Activated B cell treated with CpG ODN at 0.5 μM for 24 hours (primary cell): ENCODE measurements around the gene CHD6. TPM values are rescaled to one million over a fixed set of nuclear protein-coding genes. Genes with fewer than 3 reads are reported as not detected.

ENCODE experiments used
- ATAC-seq: fragments of 200-7000 bp; cut with Tn5 transposase; one replicate; pipeline ENCODE4 v1.10.0; 2021; ENCODE audit warnings: low read depth, mild to moderate bottlenecking, moderate library complexity
- CTCF ChIA-PET: fragments of 350-600 bp; sonication (Branson Sonifier 250); formaldehyde crosslinking; loops from one replicate; lab custom pipeline; 2021; ENCODE audit warnings: antibody characterized with exemption; lab: Charles Lee
- POLR2A ChIA-PET: fragments of 350-600 bp; sonication (Branson Sonifier 250); formaldehyde crosslinking; loops from one replicate; lab custom pipeline; 2021; ENCODE audit warnings: antibody characterized with exemption; lab: Charles Lee
- DNase-seq: peaks from one replicate; pipeline ENCODE4 v3.0.0; 2022
- H3K27ac Mint-ChIP-seq: one replicate; pipeline ENCODE4 v1.8.0; 2020; ENCODE audit warnings: mixed read lengths
- H3K27me3 Mint-ChIP-seq: one replicate; pipeline ENCODE4 v1.8.0; 2021; ENCODE audit warnings: mixed read lengths
- H3K36me3 Mint-ChIP-seq: one replicate; pipeline ENCODE4 v1.8.0; 2021; ENCODE audit warnings: low read depth, mixed read lengths
- H3K4me1 Mint-ChIP-seq: one replicate; pipeline ENCODE4 v1.8.0; 2021; ENCODE audit warnings: mixed read lengths
- H3K4me3 Mint-ChIP-seq: one replicate; pipeline ENCODE4 v1.8.0; 2020; ENCODE audit warnings: mild to moderate bottlenecking, mixed read lengths
- H3K9me3 Mint-ChIP-seq: one replicate; pipeline ENCODE4 v1.8.0; 2020; ENCODE audit warnings: mixed read lengths
- CTCF ChIP-seq: fragments of 200-600 bp; IDR thresholded peaks from one replicate; pipeline ENCODE4 v1.8.0; 2022; ENCODE audit warnings: antibody characterized with exemption, mild to moderate bottlenecking
- intact Hi-C: fragments of 100-400 bp; cut with micrococcal nuclease; formaldehyde crosslinking; loops from one replicate; pipeline ENCODE4 v1.15.1; 2024
- total RNA-seq: library from RNA; stranded (reverse); gene quantifications from 2 replicates; pipeline ENCODE4 v1.2.3, GENCODE V29; 2022

CHD6 gene
- total RNA-seq, 1 donor from 2014 or later = 59.9 TPM

- H3K27ac Mint-ChIP-seq = no peak overlapping the region
- H3K27me3 Mint-ChIP-seq = no peaks in the 10 kb centered on the region
- H3K36me3 Mint-ChIP-seq = peaks cover 78% of the 10 kb centered on the region
- ATAC-seq (no peak), DNase-seq (no peak)
- CTCF ChIA-PET = no interaction called here
- H3K9me3 Mint-ChIP-seq = no peaks in the 10 kb centered on the region
- intact Hi-C loops = no loop called here
- no peak for TF ChIP-seq CTCF
- H3K4me1 Mint-ChIP-seq = peaks cover 3% of the 10 kb centered on the region
- no peak overlapping the region for H3K4me3 Mint-ChIP-seq
- POLR2A ChIA-PET = no interaction called here
Measured at GRCh38 chr20:41406353-41406752, 211.8 kb downstream of the CHD6 start.

- ChIA-PET CTCF (no interaction called here), POLR2A (no interaction called here)
- peaks cover 69% of the 10 kb centered on the region for H3K36me3 Mint-ChIP-seq
- no peak for ATAC-seq
- intact Hi-C loops = no loop called here
- H3K27me3 Mint-ChIP-seq = no peaks in the 10 kb centered on the region
- no peaks in the 10 kb centered on the region for H3K9me3 Mint-ChIP-seq
- H3K27ac Mint-ChIP-seq = no peak overlapping the region
- H3K4me3 Mint-ChIP-seq = no peak overlapping the region
- H3K4me1 Mint-ChIP-seq = peaks cover 3% of the 10 kb centered on the region
- DNase-seq = no peak
- no peak for TF ChIP-seq CTCF
Measured at GRCh38 chr20:41405436-41405835, 212.7 kb downstream of the CHD6 start.

GRCh38 chr20:41403604-41404003, 214.6 kb downstream of the CHD6 start:
- TF ChIP-seq CTCF = no peak
- no peak for DNase-seq
- H3K27me3 Mint-ChIP-seq = no peaks in the 10 kb centered on the region
- ChIA-PET POLR2A (no interaction called here), CTCF (no interaction called here)
- intact Hi-C loops = no loop called here
- no peaks in the 10 kb centered on the region for H3K9me3 Mint-ChIP-seq
- H3K4me1 Mint-ChIP-seq = peaks cover 3% of the 10 kb centered on the region
- ATAC-seq = no peak
- H3K27ac Mint-ChIP-seq = no peak overlapping the region
- H3K4me3 Mint-ChIP-seq = no peak overlapping the region
- H3K36me3 Mint-ChIP-seq = peaks cover 52% of the 10 kb centered on the region

- H3K9me3 Mint-ChIP-seq = no peaks in the 10 kb centered on the region
- no peak for TF ChIP-seq CTCF
- H3K27ac Mint-ChIP-seq = no peak overlapping the region
- no peak overlapping the region for H3K4me3 Mint-ChIP-seq
- intact Hi-C loops = no loop called here
- POLR2A ChIA-PET = no interaction called here
- CTCF ChIA-PET = no interaction called here
- DNase-seq (no peak), ATAC-seq (no peak)
- H3K36me3 Mint-ChIP-seq = peaks cover 8% of the 10 kb centered on the region
- no peaks in the 10 kb centered on the region for H3K27me3 Mint-ChIP-seq
- no peaks in the 10 kb centered on the region for H3K4me1 Mint-ChIP-seq
Measured at GRCh38 chr20:41398408-41398807, 219.8 kb downstream of the CHD6 start.

GRCh38 chr20:41395667-41396664, 222.2 kb downstream of the CHD6 start:
- H3K27me3 Mint-ChIP-seq = no peaks in the 10 kb centered on the region
- no peak for TF ChIP-seq CTCF
- H3K36me3 Mint-ChIP-seq = no peaks in the 10 kb centered on the region
- H3K4me3 Mint-ChIP-seq = no peak overlapping the region
- no peak overlapping the region for H3K27ac Mint-ChIP-seq
- CTCF ChIA-PET = no interaction called here
- POLR2A ChIA-PET = no interaction called here
- no peak for ATAC-seq
- no peak for DNase-seq
- no peaks in the 10 kb centered on the region for H3K4me1 Mint-ChIP-seq
- no peaks in the 10 kb centered on the region for H3K9me3 Mint-ChIP-seq
- intact Hi-C loops = no loop called here
